Astrocyte of the spinal cord (primary cell): ENCODE data around the gene AFTPH.

Experiments used
- DNase-seq: peaks from one replicate; pipeline ENCODE4 v3.0.0; 2011; ENCODE audit warnings: low read depth, low spot score
- H3K4me3 ChIP-seq: 2 replicates; pipeline ENCODE4 v1.5.1; 2011; ENCODE audit warnings: low read depth, mild to moderate bottlenecking, low read length, moderate library complexity
- in situ Hi-C: cut with HindIII; loops from 2 replicates; pipeline ENCODE4 v1.10.0; 2017; ENCODE audit warnings: low sequenced_read_pairs
- TF ChIP-seq, protein P1 (sequence below): IDR thresholded peaks from 2 replicates; pipeline ENCODE4 v1.5.1; 2012; ENCODE audit warnings: low read depth, mild to moderate bottlenecking, low read length, inconsistent platforms

Gene AFTPH

DNA sequence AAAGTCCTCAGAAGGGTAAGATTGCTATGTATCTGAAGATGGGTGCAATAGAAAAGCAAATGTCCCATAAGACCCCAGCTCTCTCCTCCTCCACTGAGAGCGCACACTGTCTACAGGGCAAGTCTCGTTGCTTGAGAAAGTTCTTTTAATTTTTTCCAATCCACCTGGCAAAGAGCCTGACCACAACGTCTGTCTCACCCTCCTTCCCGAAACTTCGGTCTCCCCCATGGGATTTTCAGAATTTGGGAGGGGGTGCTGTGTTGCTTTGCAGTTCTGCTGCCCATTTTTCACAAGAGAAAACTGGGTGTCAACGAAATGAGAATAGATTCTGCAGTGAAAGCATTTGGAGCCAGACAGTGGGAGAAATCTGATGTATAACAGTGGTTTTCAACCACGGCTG, 89.1 kb downstream of the AFTPH start:
- in situ Hi-C loops = no loop called here
- DNase-seq = no peak
- TF ChIP-seq, protein P1, sequence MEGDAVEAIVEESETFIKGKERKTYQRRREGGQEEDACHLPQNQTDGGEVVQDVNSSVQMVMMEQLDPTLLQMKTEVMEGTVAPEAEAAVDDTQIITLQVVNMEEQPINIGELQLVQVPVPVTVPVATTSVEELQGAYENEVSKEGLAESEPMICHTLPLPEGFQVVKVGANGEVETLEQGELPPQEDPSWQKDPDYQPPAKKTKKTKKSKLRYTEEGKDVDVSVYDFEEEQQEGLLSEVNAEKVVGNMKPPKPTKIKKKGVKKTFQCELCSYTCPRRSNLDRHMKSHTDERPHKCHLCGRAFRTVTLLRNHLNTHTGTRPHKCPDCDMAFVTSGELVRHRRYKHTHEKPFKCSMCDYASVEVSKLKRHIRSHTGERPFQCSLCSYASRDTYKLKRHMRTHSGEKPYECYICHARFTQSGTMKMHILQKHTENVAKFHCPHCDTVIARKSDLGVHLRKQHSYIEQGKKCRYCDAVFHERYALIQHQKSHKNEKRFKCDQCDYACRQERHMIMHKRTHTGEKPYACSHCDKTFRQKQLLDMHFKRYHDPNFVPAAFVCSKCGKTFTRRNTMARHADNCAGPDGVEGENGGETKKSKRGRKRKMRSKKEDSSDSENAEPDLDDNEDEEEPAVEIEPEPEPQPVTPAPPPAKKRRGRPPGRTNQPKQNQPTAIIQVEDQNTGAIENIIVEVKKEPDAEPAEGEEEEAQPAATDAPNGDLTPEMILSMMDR = no peak
- no peak overlapping the region for H3K4me3 ChIP-seq

DNA sequence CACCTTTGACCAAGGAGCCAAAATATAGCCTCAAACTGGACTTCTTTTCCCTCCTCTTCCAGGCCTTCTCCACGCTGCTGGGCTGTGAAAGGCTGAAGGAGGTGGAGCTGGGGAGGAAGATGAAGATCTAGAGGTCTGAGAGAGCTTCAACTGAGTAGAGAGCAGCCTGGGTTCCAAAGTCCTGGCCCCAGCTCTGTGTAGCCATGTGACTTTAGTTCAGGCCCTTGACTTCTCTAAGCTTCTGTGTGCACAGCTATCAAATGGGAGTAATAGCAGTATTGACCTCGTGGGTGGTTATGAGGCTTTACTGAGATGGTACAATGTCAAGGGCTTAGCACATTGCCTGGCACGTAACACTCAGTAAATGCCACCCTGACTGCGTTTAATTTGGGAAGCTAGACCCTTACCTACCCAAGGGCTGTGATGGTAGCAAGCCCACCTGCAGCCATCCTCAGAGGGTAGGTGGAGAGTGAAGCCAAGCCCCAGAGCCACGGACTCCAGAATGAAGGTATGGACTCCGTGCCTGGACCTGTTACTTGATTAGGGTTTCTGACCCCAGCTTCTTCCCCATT, 91.2 kb downstream of the AFTPH start:
- in situ Hi-C loops = no loop called here
- no peak for DNase-seq
- H3K4me3 ChIP-seq = no peak overlapping the region
- TF ChIP-seq, protein P1 = no peak

DNA sequence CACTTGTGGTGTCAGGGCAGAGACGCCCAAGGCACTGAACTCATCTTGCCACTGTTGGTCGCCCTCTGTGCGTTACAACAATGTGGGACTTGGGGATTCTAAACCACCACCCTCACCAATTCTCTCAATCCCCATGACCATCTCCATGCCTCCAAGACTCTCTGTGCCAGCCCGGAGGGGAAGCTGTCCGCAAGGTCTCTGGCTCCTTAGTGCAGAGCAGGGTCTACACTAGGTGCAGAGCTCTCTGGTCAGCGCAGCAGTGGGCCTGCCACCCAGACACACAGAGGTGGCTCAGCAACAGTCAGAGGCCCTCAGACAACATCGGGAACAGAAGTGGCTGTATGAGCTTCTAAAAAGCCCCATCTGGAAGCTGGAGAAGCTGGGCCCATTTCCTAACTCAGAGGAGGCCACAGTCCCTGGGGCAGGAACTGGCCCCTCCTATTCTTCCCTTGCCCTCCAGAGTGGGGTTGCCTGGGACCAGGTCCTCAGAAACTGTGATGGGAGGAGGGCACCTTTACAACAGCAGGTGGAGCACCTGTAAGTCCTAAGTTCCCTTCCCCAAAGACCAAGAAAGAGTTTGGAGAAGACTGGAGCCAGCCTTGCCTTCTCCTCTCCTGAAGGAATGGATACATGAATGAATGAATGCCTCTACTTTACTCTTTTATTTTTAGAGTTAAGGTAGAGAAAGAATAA, 91.9 kb downstream of the AFTPH start:
- TF ChIP-seq, protein P1 = no peak
- in situ Hi-C loops = no loop called here
- DNase-seq = no peak
- H3K4me3 ChIP-seq = no peak overlapping the region

DNA sequence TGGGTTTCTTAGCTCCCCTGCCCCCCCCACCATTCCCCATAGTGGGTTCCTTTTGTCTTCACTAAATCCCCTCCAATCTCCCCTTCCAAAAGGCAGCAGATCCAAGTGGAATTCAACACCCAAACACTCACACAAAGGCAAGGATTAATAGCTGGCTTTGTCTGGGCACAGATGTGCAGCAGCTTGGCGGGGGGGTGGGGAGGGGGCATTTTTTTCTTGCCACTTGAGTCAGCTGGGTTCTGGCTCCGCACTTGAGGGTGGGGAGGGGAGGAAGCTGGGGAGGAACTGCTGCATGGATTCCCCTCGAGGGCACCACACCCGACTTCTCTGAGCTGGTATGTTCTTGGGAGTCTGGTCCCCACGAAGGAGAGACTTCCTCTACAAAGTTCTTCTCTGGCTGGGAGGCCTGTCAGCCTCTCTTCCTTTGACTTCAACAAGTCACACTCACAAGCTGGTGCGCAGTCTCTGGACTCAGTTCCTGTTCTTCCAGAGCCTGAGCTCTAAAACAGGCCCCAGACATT, 93.6 kb downstream of the AFTPH start:
- TF ChIP-seq, protein P1 = no peak
- DNase-seq = no peak
- H3K4me3 ChIP-seq = no peak overlapping the region
- in situ Hi-C loops = no loop called here

DNA sequence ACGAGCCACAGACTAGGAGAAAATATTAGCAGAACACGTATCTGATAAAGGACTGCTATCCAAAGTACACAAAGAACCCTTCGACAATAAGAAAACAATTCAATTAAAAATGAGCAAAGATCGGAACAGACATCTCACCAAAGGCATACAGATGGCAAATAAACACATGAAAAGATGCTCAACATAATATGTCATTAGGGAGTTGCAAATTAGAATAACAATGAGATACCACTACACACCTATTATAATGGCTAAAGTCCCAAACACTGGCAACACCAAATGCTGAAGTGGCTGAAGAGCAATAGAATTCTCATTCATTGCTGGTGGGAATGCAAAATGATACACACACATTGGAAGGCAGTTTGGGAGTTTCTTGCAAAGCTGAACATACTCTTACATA, 96.5 kb downstream of the AFTPH start:
- TF ChIP-seq, protein P1 = no peak
- no peak overlapping the region for H3K4me3 ChIP-seq
- in situ Hi-C loops = no loop called here
- no peak for DNase-seq

DNA sequence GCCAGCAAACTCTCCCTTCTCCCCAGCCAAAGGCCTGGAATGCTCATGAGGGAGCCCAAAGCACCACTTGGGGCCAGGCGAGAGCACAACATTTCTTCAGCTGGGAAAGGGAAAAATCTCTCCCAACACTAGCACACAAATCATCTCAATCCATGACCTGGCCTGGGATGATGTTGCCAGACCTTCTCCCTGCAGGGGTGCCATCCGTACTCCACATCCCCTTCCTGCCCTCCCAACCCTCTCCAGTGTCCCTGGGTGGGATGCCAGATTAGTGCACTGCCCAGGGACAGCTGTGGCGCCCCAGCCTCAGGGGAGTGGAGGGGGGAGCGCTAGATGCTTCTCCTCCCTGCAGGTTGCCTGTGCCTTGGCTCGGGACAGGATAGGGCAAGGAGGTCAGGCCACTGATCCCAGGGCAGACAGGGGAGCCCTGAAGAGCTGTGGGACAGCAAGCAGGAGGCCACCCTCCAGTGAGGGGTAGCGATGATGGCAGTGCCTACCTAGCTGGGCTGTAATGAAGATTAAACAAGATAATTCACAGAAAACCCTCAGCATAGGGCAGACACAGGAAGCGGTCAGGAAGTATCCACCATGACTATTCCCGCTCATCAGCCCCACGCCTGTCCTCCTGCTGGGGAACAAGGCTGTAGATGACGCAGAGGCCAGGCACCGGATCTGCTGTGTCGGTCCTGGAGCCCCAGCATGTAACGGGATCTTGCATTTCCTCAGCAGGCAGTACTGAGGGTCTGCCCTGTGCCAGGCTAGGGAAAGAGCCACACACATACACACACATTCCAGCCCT, 98.5 kb downstream of the AFTPH start:
- TF ChIP-seq, protein P1 = peak; percentile 8
- H3K4me3 ChIP-seq = no peak overlapping the region
- in situ Hi-C loops = no loop called here
- peak; percentile 56 for DNase-seq
